Motor neuron (in vitro differentiated cells): Measurements from ENCODE around the gene CLSTN3. TPM values are rescaled to one million over a fixed set of nuclear protein-coding genes. Genes with fewer than 3 reads are reported as not detected.
"Not testable (repeated sequence)": the region's sequence is repeated elsewhere in the genome, so short reads cannot be mapped to it uniquely, and the experiment has no call there.

Experiments used
- ATAC-seq, 8 experiments: fragments of 200-7000 bp; cut with Tn5 transposase; replicated peaks in 6 of 8; 2 replicates each; pipeline ENCODE4 v1.8.0; 2021; ENCODE audit warnings: mild to moderate bottlenecking in 8 of 8, moderate library complexity in 8 of 8
- H3K27ac ChIP-seq, 2 donors: fragments of 250-450 bp; sonication (Bioruptor Pico); 2 replicates each; pipeline ENCODE4 v1.9.0; 2021; ENCODE audit warnings: antibody characterized with exemption in 2 of 2, mild to moderate bottlenecking in 2 of 2, moderate library complexity in 1 of 2
- H3K4me1 ChIP-seq, 2 donors: fragments of 250-450 bp; sonication (Bioruptor Pico); replicated peaks in 1 of 2; 2 replicates each; pipeline ENCODE4 v1.6.1; 2021; ENCODE audit warnings: antibody characterized with exemption in 2 of 2, mild to moderate bottlenecking in 2 of 2, moderate library complexity in 1 of 2
- H3K4me3 ChIP-seq, 5 donors: fragments of 250-450 bp; sonication (Bioruptor Pico); 2 replicates each; pipeline ENCODE4 v1.9.0; 2021; ENCODE audit warnings: antibody characterized with exemption in 5 of 5, mild to moderate bottlenecking in 5 of 5, moderate library complexity in 4 of 5
- WGBS, 10 experiments: fragments of 450-650 bp; shearing (Covaris generic); methylation state at CpG; one replicate each; pipeline ENCODE4 v1.0.0; 2022; 5-methylcytosine and 5-hydroxymethylcytosine counted together
- in situ Hi-C, 9 experiments: fragments of 400-800 bp; cut with MboI; loops; one replicate each; pipeline ENCODE4 v1.15.0; 2021; ENCODE audit warnings: low sequenced_read_pairs in 9 of 9, low pct_unique_long_range_greater_than_20kb in 2 of 9; ENCODE audit not compliant: unreplicated experiment in 9 of 9
- total RNA-seq, 8 experiments: library from RNA; unstranded; fragments of 300-600 nt; gene quantifications; 2 replicates each; pipeline versions ENCODE4 v1.2.3 to v1.2.4, GENCODE V29; 2022

The CLSTN3 gene
- total RNA-seq, 8 experiments from 2014 or later = 15.1 to 62.6 (median 44.1) TPM

DNA sequence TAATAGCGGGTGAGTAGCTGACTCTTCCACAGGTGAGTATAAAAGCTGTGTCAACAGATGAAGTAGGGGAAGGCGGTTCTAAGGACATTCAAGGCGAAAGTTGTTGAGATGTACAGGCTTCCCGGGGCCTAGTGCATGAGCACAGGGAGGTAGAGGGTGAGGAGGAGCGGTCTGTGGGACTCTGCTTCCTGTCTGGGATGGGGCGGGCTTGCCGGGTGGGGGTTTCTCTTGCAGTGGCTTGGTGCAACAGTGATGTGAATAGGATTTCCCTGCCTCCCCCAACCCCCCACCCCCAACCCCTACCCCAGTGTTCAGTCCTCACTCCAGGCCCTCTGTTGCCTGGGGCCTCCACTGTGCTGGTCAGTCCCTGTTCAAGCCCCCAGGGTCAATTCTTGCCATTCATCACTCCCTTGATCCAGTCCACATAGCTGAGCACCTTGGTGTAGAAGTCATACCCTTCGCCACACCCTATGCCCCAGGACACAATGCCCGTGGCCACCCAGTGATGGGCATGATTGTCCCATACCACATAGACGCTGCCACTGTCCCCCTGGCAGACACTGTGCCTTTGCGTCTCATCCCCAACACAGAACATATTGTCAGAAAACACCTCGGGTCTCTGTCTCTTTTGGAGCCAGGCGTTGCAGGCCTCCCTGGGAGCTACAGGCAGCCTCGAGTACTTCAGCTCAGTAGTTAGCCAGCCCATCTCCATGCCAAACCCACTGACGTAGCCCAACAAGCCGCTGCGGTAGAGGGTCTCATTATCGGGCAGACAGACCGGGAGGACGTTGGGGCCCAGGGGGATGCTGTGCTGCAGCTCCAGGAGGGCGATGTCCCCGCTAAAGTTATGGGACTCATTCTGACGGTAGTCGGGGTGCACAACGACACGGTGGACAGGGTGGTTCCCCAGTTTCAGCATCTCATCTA is 33.9 kb upstream of the CLSTN3 start:
- no peaks in the 10 kb centered on the region for H3K4me1 ChIP-seq
- 60 to 96% (median 71%) methylated on average over 1 to 11 of the region's 26 CpGs; no CpG with 5 or more reads in 1 of the 10 experiments for WGBS, 10 experiments
- in situ Hi-C loops = no loop called here
- ATAC-seq = no peak
- no peak overlapping the region for H3K27ac ChIP-seq
- no peak overlapping the region for H3K4me3 ChIP-seq

DNA sequence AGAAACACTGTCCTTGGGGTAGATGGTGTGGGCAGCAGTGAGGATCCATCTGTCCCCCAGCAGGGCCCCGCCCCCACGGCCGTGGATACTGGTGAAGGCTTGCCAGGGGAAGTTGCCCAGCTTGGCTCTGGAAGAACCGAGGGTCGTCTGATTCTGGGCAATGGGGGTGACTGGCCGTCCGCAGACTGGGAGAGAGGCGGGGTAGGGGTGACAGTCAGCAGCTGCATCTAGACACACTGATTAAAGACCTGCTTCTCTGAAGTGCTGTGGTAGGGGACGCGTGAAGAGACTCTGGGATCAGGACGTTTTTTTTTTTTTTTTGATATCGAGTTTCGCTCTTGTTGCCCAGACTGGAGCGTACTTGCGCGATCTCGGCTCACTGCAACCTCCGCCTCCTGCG is 33.2 kb upstream of the CLSTN3 start:
- Histone ChIP-seq H3K27ac (no peak overlapping the region), H3K4me1 (no peaks in the 10 kb centered on the region), H3K4me3 (no peak overlapping the region)
- 71 to 96% (median 84%) methylated on average over 4 to 7 of the region's 19 CpGs; no CpG with 5 or more reads in 6 of the 10 experiments for WGBS, 10 experiments
- ATAC-seq = no peak
- in situ Hi-C loops = no loop called here

DNA sequence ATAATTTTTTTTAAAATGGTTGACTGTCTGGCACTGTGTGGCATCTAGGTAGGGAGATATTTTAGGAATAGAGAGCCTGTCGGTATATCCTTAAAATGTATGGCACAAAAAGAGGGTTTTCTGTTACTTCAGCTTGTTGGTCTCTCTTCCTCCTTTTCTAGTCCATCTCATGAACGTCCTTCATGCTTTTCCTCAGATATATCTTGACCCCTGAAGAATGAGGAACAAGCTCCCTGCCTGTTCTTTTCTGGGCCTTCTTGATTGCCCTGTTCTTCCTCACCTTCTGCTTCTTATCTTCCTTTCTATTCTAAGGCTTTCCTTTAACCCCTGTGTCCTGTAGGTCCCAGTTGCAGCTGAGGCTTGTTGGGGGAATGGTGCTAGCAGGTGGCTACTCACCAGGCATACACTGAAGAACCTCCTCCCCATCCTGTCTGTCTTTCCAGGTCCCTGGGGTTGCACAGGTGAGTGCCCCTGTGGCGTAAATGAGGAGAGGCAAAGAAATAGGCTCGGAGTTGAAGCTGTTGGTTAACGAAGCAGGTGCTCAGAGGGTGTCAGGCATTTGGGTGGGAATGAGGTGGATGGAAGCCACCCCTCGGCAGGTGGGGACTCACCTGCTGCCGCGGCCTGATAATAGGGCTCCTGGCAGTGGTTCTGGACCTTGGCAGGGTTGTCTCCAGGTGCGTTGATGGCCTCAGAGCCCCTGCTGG is 30.7 kb upstream of the CLSTN3 start:
- no peak overlapping the region for H3K4me3 ChIP-seq
- H3K4me1 ChIP-seq = no peaks in the 10 kb centered on the region
- no peak for ATAC-seq
- in situ Hi-C loops = no loop called here
- WGBS, 10 experiments = 44 to 100% (median 83%) methylated on average over 1 to 7 of the region's 9 CpGs; no CpG with 5 or more reads in 1 of the 10 experiments
- H3K27ac ChIP-seq = no peak overlapping the region

DNA sequence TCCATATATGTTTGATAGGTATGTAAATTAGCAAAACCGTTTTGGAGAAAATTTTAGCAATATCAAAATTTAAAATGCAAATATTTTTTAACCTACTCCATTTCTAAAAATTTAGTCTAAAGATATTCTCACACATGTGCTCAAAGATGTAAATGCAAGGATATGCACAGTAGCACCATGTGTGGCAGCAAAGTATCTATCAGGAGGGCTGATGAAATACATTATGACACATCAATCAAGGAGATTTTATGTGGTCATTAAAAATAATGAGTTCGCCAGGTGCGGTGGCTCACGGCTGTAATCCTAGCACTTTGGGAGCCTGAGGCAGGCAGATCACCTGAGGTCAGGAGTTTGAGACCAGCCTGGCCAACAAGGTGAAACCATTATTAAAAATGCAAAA is 29.9 kb upstream of the CLSTN3 start:
- H3K4me1 ChIP-seq = no peaks in the 10 kb centered on the region
- no peak for ATAC-seq
- 0 to 88% (median 68%) methylated on average over 1 to 4 of the region's 4 CpGs; no CpG with 5 or more reads in 4 of the 10 experiments for WGBS, 10 experiments
- no peak overlapping the region for H3K27ac ChIP-seq
- in situ Hi-C loops = loop anchor here in 3 of 9 experiments (25.0 kb wide), 2 partner anchors 138 to 163 kb away; partner anchors contain the start of genes ATN1 (in 2 of the 3), C12orf57 (in 2 of the 3), RNU7-1 (in 2 of the 3) and EMG1 (in 1 of the 3)
- no peak overlapping the region for H3K4me3 ChIP-seq

DNA sequence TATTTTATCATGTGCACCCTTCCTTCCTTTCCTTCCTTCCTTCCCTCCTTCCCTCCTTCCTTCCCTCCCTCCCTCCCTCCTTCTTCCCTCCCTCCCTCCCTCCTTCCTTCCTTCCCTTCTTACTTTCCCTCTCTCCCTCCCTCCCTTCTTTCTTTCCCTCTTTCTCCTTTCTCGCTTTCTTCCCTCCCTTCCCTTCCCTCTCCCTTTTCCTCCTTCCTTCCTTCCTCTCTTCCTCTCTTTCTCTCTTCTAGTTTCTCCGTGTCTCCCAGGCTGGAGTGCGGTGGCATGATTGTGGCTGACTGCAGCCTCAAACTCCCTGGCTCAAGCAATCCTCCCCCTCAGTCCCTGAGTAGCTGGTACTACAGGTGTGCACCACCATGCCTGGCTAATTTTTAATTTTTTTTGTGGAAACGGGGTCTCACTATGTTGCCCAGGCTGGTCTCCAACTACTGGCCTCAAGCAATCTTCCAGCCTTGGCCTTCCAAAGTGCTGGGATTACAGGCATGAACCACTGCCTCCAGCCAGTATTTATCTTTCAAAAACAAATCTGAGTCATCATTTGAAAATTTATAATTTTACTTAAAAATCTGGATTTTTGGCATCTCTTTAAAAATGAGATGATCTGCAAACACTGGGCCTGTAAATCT is 29.0 kb upstream of the CLSTN3 start:
- Histone ChIP-seq H3K27ac (no peak overlapping the region), H3K4me3 (no peak overlapping the region), H3K4me1 (no peaks in the 10 kb centered on the region)
- WGBS, 10 experiments = 67 to 100% (median 94%) methylated on average over 2 to 3 of the region's 4 CpGs; no CpG with 5 or more reads in 4 of the 10 experiments
- in situ Hi-C loops = loop anchor here in 3 of 9 experiments (25.0 kb wide), 2 partner anchors 139 to 164 kb away; partner anchors contain the start of genes ATN1 (in 2 of the 3), C12orf57 (in 2 of the 3), RNU7-1 (in 2 of the 3) and EMG1 (in 1 of the 3)
- no peak for ATAC-seq

DNA sequence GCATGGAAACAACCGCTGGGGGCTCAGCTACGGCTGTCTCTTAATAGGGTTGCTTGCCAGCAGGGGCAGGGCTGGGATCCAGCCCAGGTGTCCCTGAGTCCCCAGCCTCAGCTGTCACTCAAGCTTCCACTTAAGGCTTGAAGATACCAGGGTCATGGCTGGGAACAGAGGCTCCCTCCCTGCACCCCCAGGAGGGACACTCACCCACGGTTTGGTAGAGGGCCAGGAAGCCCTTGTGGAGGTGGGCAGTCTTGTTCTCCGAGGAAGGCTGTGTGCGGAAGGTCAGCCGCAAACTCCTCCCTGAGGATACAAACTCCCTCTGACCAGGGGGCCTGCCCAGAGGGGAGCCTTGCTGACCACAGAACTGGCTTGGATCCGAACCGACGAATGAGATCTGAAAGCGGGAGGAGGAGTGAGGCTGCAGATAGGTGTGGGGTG is 28.5 kb upstream of the CLSTN3 start:
- no peak overlapping the region for H3K27ac ChIP-seq
- in situ Hi-C loops = loop anchor here in 3 of 9 experiments (25.0 kb wide), 2 partner anchors 139 to 164 kb away; partner anchors contain the start of genes ATN1 (in 2 of the 3), C12orf57 (in 2 of the 3), RNU7-1 (in 2 of the 3) and EMG1 (in 1 of the 3)
- H3K4me1 ChIP-seq = no peaks in the 10 kb centered on the region
- 67 to 100% (median 80%) methylated on average over 1 to 6 of the region's 10 CpGs; no CpG with 5 or more reads in 4 of the 10 experiments for WGBS, 10 experiments
- no peak for ATAC-seq
- no peak overlapping the region for H3K4me3 ChIP-seq

DNA sequence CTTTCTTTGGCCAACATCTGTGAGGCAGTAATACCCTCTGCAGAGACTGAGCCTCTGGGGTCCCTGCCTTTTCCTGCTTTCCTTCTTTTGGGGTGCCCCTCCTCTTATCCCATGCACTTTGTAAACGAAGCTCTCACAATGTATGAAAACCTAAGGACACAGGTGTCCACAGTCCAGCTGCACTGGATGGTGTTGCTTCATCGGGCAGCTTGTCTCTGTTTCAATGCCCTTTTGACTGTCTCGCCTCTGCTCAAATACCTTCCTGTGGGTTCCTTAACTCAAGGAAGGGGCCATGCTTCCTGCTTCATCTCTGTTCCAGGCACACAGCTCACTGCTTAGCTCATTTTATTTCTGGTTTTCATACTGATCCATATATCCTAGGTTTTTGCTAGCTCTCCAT is 27.6 kb upstream of the CLSTN3 start:
- Histone ChIP-seq H3K27ac (no peak overlapping the region), H3K4me3 (no peak overlapping the region), H3K4me1 (peaks cover 0 to 1% of the 10 kb centered on the region in 2 donors)
- ATAC-seq = no peak
- in situ Hi-C loops = loop anchor here in 3 of 9 experiments (25.0 kb wide), 2 partner anchors 140 to 165 kb away; partner anchors contain the start of genes ATN1 (in 2 of the 3), C12orf57 (in 2 of the 3), RNU7-1 (in 2 of the 3) and EMG1 (in 1 of the 3)
- 50 to 100% (median 82%) methylated on average over 1 to 3 of the region's 3 CpGs; no CpG with 5 or more reads in 2 of the 10 experiments for WGBS, 10 experiments

DNA sequence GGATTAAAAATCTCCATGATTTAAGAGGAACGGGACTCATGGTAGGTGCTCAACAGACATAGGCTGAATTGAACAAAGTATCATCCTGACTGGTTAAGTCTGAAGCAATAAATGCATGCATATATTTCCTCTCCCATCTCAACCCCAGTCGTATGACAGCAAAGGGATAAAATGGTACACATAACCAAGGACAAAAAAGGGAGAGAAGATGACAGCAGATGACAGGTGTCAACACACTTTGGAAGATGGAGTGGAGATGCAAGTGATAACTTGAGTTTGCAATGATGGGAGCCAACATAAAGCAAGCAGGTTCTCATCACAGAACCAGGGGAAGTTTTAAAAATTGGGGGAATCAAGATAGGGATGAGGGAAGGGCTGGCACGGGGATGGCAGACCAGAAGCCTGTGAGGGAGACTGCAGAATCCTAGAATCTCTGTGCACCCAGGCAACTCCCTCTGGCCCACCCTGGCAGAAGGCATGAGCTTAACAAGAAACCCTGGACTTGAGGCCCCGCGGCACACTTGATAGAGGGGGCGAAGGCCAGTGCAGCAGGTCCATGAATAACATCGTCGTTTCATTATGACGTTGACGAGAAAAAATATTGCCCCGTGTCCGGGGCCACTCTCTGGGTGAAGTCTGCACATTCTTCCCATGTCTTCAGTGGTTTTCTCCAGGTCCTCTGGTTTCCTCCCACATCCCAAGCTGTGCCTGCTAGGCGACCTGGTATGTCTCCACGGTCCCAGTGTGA is 26.2 kb upstream of the CLSTN3 start:
- in situ Hi-C loops = loop anchor here in 3 of 9 experiments (25.0 kb wide), 2 partner anchors 142 to 167 kb away; partner anchors contain the start of genes ATN1 (in 2 of the 3), C12orf57 (in 2 of the 3), RNU7-1 (in 2 of the 3) and EMG1 (in 1 of the 3)
- ATAC-seq = no peak
- WGBS, 10 experiments = 68 to 96% (median 89%) methylated on average over 1 to 10 of the region's 14 CpGs; no CpG with 5 or more reads in 1 of the 10 experiments
- H3K4me3 ChIP-seq = no peak overlapping the region
- no peak overlapping the region for H3K27ac ChIP-seq
- peaks cover 5 to 12% of the 10 kb centered on the region in 2 donors for H3K4me1 ChIP-seq

DNA sequence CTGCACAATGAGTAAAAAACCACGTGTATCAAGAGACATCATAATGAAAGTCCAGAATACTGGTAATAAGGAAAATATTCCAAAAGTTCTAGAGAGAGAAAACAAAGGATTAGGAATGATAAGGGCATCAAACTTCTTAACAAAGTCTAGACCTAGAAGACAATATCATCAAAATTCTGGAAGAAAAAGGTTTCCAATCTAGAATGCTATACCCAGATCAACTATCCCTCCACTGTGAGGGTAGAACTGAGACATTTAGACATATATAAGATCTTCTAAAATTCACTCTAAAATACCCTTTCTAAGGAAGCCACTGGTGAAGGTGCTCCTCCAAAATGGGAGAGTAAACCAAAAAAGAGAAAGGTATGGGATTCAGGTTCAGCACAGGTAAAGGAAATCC is 24.1 kb upstream of the CLSTN3 start:
- Histone ChIP-seq H3K27ac (no peak overlapping the region), H3K4me3 (no peak overlapping the region), H3K4me1 (peaks cover 5 to 12% of the 10 kb centered on the region in 2 donors)
- in situ Hi-C loops = loop anchor here in 3 of 9 experiments (25.0 kb wide), 2 partner anchors 144 to 169 kb away; partner anchors contain the start of genes ATN1 (in 2 of the 3), C12orf57 (in 2 of the 3), RNU7-1 (in 2 of the 3) and EMG1 (in 1 of the 3)
- WGBS, 10 experiments = 43 to 100% (median 88%) methylated on average over 1 of the region's 1 CpG; no CpG with 5 or more reads in 1 of the 10 experiments
- no peak for ATAC-seq

DNA sequence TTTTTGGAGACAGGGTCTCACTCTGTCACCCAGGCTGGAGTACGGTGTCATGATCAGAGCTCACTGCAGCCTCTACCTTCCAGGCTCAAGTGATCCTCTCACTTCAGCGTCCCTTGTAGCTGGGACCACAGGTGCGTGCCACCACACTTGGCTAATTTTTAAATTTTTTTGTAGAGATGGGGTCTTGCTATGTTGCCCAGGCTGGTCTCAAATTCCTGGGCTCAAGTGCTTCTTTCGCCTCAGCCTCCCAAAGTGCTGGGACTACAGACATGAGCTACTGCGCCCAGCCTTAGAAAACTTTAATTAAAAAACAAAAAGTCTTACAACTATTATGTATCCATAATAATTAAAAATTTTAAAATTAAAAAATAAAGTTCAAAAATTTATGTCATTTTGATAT is 23.0 kb upstream of the CLSTN3 start:
- peaks cover 5 to 12% of the 10 kb centered on the region in 2 donors for H3K4me1 ChIP-seq
- not testable (repeated sequence) for H3K4me3 ChIP-seq, ATAC-seq, H3K27ac ChIP-seq
- in situ Hi-C loops = loop anchor here in 3 of 9 experiments (25.0 kb wide), 2 partner anchors 145 to 170 kb away; partner anchors contain the start of genes ATN1 (in 2 of the 3), C12orf57 (in 2 of the 3), RNU7-1 (in 2 of the 3) and EMG1 (in 1 of the 3)
- 88 to 100% (median 98%) methylated on average over 1 to 5 of the region's 5 CpGs for WGBS, 10 experiments

DNA sequence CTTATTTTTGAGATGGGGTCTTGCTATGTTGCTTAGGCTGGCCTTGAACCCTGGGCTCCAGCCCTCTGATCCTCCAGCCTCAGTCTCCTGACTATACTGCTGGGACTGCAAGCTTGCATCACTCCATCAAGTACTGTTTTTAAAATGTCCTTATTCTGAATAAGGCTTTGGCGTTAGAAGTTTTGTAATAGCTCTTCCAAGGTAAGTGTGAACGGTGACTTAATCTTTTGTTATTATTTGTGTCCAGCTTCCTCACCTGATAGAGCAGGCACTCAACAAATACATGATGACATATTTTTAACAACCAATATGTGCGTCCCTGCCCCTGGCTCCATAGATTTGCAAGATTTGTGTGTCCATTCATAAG is 22.6 kb upstream of the CLSTN3 start:
- Histone ChIP-seq H3K4me3 (peak overlapping the region in 4 of 5 donors; percentile 27 to 38 (median 30)), H3K27ac (no peak overlapping the region), H3K4me1 (peaks cover 5 to 12% of the 10 kb centered on the region in 2 donors)
- WGBS, 10 experiments = 6 to 83% (median 50%) methylated on average over 2 to 3 of the region's 3 CpGs; no CpG with 5 or more reads in 1 of the 10 experiments
- in situ Hi-C loops = loop anchor here in 3 of 9 experiments (25.0 kb wide), 2 partner anchors 145 to 170 kb away; partner anchors contain the start of genes ATN1 (in 2 of the 3), C12orf57 (in 2 of the 3), RNU7-1 (in 2 of the 3) and EMG1 (in 1 of the 3)
- no peak for ATAC-seq
